ENCODE results near the gene CRTC3.
"Not testable (repeated sequence)": the region's sequence is repeated elsewhere in the genome, so short reads cannot be mapped to it uniquely, and the experiment has no call there.

The CRTC3 gene

GRCh38 chr15:90665288-90666134 is 135.8 kb downstream of the CRTC3 start:
- ATAC-seq (peak; percentile 77), DNase-seq (peak; percentile 62)
- Mint-ChIP-seq H3K27ac (peak overlapping the region; percentile 84), H3K36me3 (ENCODE audit: low read depth) (no peaks in the 10 kb centered on the region), H3K4me3 (peak overlapping the region; percentile 78), H3K27me3 (peaks cover 21% of the 10 kb centered on the region), H3K4me1 (peaks cover 49% of the 10 kb centered on the region), H3K9me3 (no peaks in the 10 kb centered on the region)

- Mint-ChIP-seq H3K27me3 (peaks cover 21% of the 10 kb centered on the region), H3K4me3 (peak overlapping the region; percentile 76)
Observed at GRCh38 chr15:90666135-90666909, 136.6 kb downstream of the CRTC3 start.

GRCh38 chr15:90667073-90667754 is 137.5 kb downstream of the CRTC3 start:
- peaks cover 19% of the 10 kb centered on the region for H3K27me3 Mint-ChIP-seq
- peak overlapping the region; percentile 55 for H3K27ac Mint-ChIP-seq
- peaks cover 33% of the 10 kb centered on the region for H3K4me1 Mint-ChIP-seq
- DNase-seq (no peak), ATAC-seq (no peak)
- peak overlapping the region; percentile 49 for H3K4me3 Mint-ChIP-seq
- H3K9me3 Mint-ChIP-seq, result no peaks in the 10 kb centered on the region
- H3K36me3 Mint-ChIP-seq (ENCODE audit: low read depth), result no peaks in the 10 kb centered on the region

More at GRCh38 chr15:90666135-90666909, 136.6 kb downstream of the CRTC3 start:
- ATAC-seq, result no peak
- H3K9me3 Mint-ChIP-seq, result no peaks in the 10 kb centered on the region
- peaks cover 41% of the 10 kb centered on the region for H3K4me1 Mint-ChIP-seq
- peak overlapping the region; percentile 84 for H3K27ac Mint-ChIP-seq
- H3K36me3 Mint-ChIP-seq (ENCODE audit: low read depth), result no peaks in the 10 kb centered on the region
- DNase-seq, result no peak

GRCh38 chr15:90667755-90668345 is 138.1 kb downstream of the CRTC3 start:
- not testable (repeated sequence) for DNase-seq; ATAC-seq; H3K9me3 Mint-ChIP-seq; H3K36me3 Mint-ChIP-seq (ENCODE audit: low read depth); H3K27ac Mint-ChIP-seq; H3K4me3 Mint-ChIP-seq
- peaks cover 31% of the 10 kb centered on the region for H3K4me1 Mint-ChIP-seq
- H3K27me3 Mint-ChIP-seq, result peaks cover 19% of the 10 kb centered on the region

GRCh38 chr15:90670631-90671030 is 140.9 kb downstream of the CRTC3 start:
- H3K27me3 Mint-ChIP-seq; H3K36me3 Mint-ChIP-seq (ENCODE audit: low read depth); H3K9me3 Mint-ChIP-seq: not testable (repeated sequence)

GRCh38 chr15:90671216-90671615 is 141.5 kb downstream of the CRTC3 start:
- Mint-ChIP-seq H3K4me3 (no peak overlapping the region), H3K27me3 (peaks cover 3% of the 10 kb centered on the region)
- ATAC-seq, result no peak

More at GRCh38 chr15:90670631-90671030, 140.9 kb downstream of the CRTC3 start:
- not testable (repeated sequence) for H3K4me3 Mint-ChIP-seq, H3K27ac Mint-ChIP-seq, DNase-seq, ATAC-seq
- peaks cover 18% of the 10 kb centered on the region for H3K4me1 Mint-ChIP-seq

GRCh38 chr15:90673357-90673756 is 143.6 kb downstream of the CRTC3 start:
- not testable (repeated sequence) for H3K27ac Mint-ChIP-seq; ATAC-seq; H3K27me3 Mint-ChIP-seq; H3K9me3 Mint-ChIP-seq; H3K36me3 Mint-ChIP-seq (ENCODE audit: low read depth); H3K4me3 Mint-ChIP-seq; DNase-seq
- H3K4me1 Mint-ChIP-seq, result peaks cover 10% of the 10 kb centered on the region

More at GRCh38 chr15:90671216-90671615, 141.5 kb downstream of the CRTC3 start:
- H3K9me3 Mint-ChIP-seq, result no peaks in the 10 kb centered on the region
- peaks cover 13% of the 10 kb centered on the region for H3K4me1 Mint-ChIP-seq
- no peak overlapping the region for H3K27ac Mint-ChIP-seq
- no peak for DNase-seq
- H3K36me3 Mint-ChIP-seq (ENCODE audit: low read depth), result no peaks in the 10 kb centered on the region

- Mint-ChIP-seq H3K36me3 (ENCODE audit: low read depth) (no peaks in the 10 kb centered on the region), H3K9me3 (peaks cover 4% of the 10 kb centered on the region), H3K27ac (no peak overlapping the region), H3K27me3 (no peaks in the 10 kb centered on the region), H3K4me1 (peaks cover 20% of the 10 kb centered on the region), H3K4me3 (no peak overlapping the region)
- DNase-seq (no peak), ATAC-seq (no peak)
Observed at GRCh38 chr15:90674476-90674875, 144.8 kb downstream of the CRTC3 start.

GRCh38 chr15:90675464-90675863 is 145.7 kb downstream of the CRTC3 start:
- DNase-seq (no peak), ATAC-seq (no peak)
- peaks cover 28% of the 10 kb centered on the region for H3K4me1 Mint-ChIP-seq
- peaks cover 4% of the 10 kb centered on the region for H3K9me3 Mint-ChIP-seq
- H3K27me3 Mint-ChIP-seq, result no peaks in the 10 kb centered on the region
- H3K4me3 Mint-ChIP-seq, result no peak overlapping the region
- H3K27ac Mint-ChIP-seq, result no peak overlapping the region
- H3K36me3 Mint-ChIP-seq (ENCODE audit: low read depth), result no peaks in the 10 kb centered on the region

- peaks cover 4% of the 10 kb centered on the region for H3K9me3 Mint-ChIP-seq
- no peaks in the 10 kb centered on the region for H3K36me3 Mint-ChIP-seq (ENCODE audit: low read depth)
- H3K4me3 Mint-ChIP-seq, result no peak overlapping the region
- H3K4me1 Mint-ChIP-seq, result peaks cover 33% of the 10 kb centered on the region
- peak overlapping the region; percentile 29 for H3K27ac Mint-ChIP-seq
- DNase-seq, result no peak
- no peaks in the 10 kb centered on the region for H3K27me3 Mint-ChIP-seq
- peak; percentile 33 for ATAC-seq
Observed at GRCh38 chr15:90677807-90678790, 148.4 kb downstream of the CRTC3 start.

- no peaks in the 10 kb centered on the region for H3K27me3 Mint-ChIP-seq
- no peak for ATAC-seq
- no peaks in the 10 kb centered on the region for H3K36me3 Mint-ChIP-seq (ENCODE audit: low read depth)
Observed at GRCh38 chr15:90679959-90680358, 150.2 kb downstream of the CRTC3 start.

GRCh38 chr15:90680371-90680935 is 150.7 kb downstream of the CRTC3 start:
- no peaks in the 10 kb centered on the region for H3K36me3 Mint-ChIP-seq (ENCODE audit: low read depth)
- DNase-seq (no peak), ATAC-seq (peak; percentile 63)
- H3K27ac Mint-ChIP-seq, result no peak overlapping the region
- peaks cover 44% of the 10 kb centered on the region for H3K4me1 Mint-ChIP-seq
- peaks cover 4% of the 10 kb centered on the region for H3K9me3 Mint-ChIP-seq
- H3K27me3 Mint-ChIP-seq, result no peaks in the 10 kb centered on the region
- no peak overlapping the region for H3K4me3 Mint-ChIP-seq

More at GRCh38 chr15:90679959-90680358, 150.2 kb downstream of the CRTC3 start:
- no peak overlapping the region for H3K27ac Mint-ChIP-seq
- no peak for DNase-seq
- no peak overlapping the region for H3K4me3 Mint-ChIP-seq
- H3K9me3 Mint-ChIP-seq, result peaks cover 4% of the 10 kb centered on the region
- peaks cover 42% of the 10 kb centered on the region for H3K4me1 Mint-ChIP-seq

GRCh38 chr15:90681056-90681455 is 151.3 kb downstream of the CRTC3 start:
- H3K4me1 Mint-ChIP-seq, result peaks cover 49% of the 10 kb centered on the region
- H3K27me3 Mint-ChIP-seq, result no peaks in the 10 kb centered on the region
- no peaks in the 10 kb centered on the region for H3K36me3 Mint-ChIP-seq (ENCODE audit: low read depth)
- H3K9me3 Mint-ChIP-seq, result peaks cover 4% of the 10 kb centered on the region
- no peak for DNase-seq
- no peak overlapping the region for H3K27ac Mint-ChIP-seq
- H3K4me3 Mint-ChIP-seq, result no peak overlapping the region
- no peak for ATAC-seq

Data from activated naive CD8-positive, alpha-beta T cell treated with anti-CD3 and anti-CD28 coated beads, Interleukin-2, amount 50 U/mL, for 24 hours (primary cell).